ENCODE data around the gene ATRNL1. TPM values are rescaled to one million over a fixed set of nuclear protein-coding genes. Genes with fewer than 3 reads are reported as not detected.

The ATRNL1 gene
- total RNA-seq, 4 donors from 2014 or later, result 0.93 to 19.0 (median 8.7) TPM

GRCh38 chr10:115409347-115409746 lies 316.2 kb downstream of the ATRNL1 start:
- Histone ChIP-seq H3K27ac (no peak overlapping the region), H3K36me3 (no peaks in the 10 kb centered on the region), H3K27me3 (no peaks in the 10 kb centered on the region), H3K4me3 (no peak overlapping the region), H3K4me1 (no peaks in the 10 kb centered on the region), H3K9me3 (peaks cover 0 to 15% (median 0%) of the 10 kb centered on the region in 3 donors)
- TF ChIP-seq POLR2AphosphoS5 (IDR thresholded peaks at IDR 0.05) (no peak), POLR2A (IDR thresholded peaks at IDR 0.05) (no peak), CTCF (IDR thresholded peaks at IDR 0.05) (no peak), EP300 (IDR thresholded peaks at IDR 0.05) (no peak)
- ATAC-seq, result no peak

GRCh38 chr10:115417585-115418265 lies 324.6 kb downstream of the ATRNL1 start:
- H3K4me3 ChIP-seq, result no peak overlapping the region
- ATAC-seq, result no peak
- peaks cover 0 to 6% (median 0%) of the 10 kb centered on the region in 3 donors for H3K9me3 ChIP-seq
- TF ChIP-seq EP300 (IDR thresholded peaks at IDR 0.05), result no peak
- no peak for TF ChIP-seq CTCF (IDR thresholded peaks at IDR 0.05)
- no peak for TF ChIP-seq POLR2A (IDR thresholded peaks at IDR 0.05)
- no peak for TF ChIP-seq POLR2AphosphoS5 (IDR thresholded peaks at IDR 0.05)
- no peak overlapping the region for H3K27ac ChIP-seq
- no peaks in the 10 kb centered on the region for H3K27me3 ChIP-seq
- H3K36me3 ChIP-seq, result no peaks in the 10 kb centered on the region
- H3K4me1 ChIP-seq, result no peaks in the 10 kb centered on the region

GRCh38 chr10:115422624-115423023 lies 329.5 kb downstream of the ATRNL1 start:
- no peak for ATAC-seq
- Histone ChIP-seq H3K9me3 (peaks cover 0 to 6% (median 0%) of the 10 kb centered on the region in 3 donors), H3K4me3 (no peak overlapping the region), H3K36me3 (no peaks in the 10 kb centered on the region), H3K27ac (no peak overlapping the region), H3K4me1 (no peaks in the 10 kb centered on the region), H3K27me3 (no peaks in the 10 kb centered on the region)
- WGBS, 2 donors (ENCODE audit: low coverage in 1 of 2), result 65 to 70% methylated on average over 1 of the region's 1 CpG
- TF ChIP-seq EP300 (IDR thresholded peaks at IDR 0.05) (no peak), POLR2A (IDR thresholded peaks at IDR 0.05) (no peak), CTCF (IDR thresholded peaks at IDR 0.05) (no peak)

- no peaks in the 10 kb centered on the region for H3K36me3 ChIP-seq
- TF ChIP-seq POLR2AphosphoS5 (IDR thresholded peaks at IDR 0.05) (no peak), CTCF (IDR thresholded peaks at IDR 0.05) (no peak), POLR2A (IDR thresholded peaks at IDR 0.05) (no peak)
- no peak for ATAC-seq
- no peaks in the 10 kb centered on the region for H3K9me3 ChIP-seq
- H3K4me1 ChIP-seq, result no peaks in the 10 kb centered on the region
- no peak overlapping the region for H3K4me3 ChIP-seq
- no peaks in the 10 kb centered on the region for H3K27me3 ChIP-seq
- 54 to 75% methylated on average over 2 of the region's 2 CpGs for WGBS, 2 donors (ENCODE audit: low coverage in 1 of 2)
- H3K27ac ChIP-seq, result no peak overlapping the region
Observed at GRCh38 chr10:115427611-115428010, 334.4 kb downstream of the ATRNL1 start.

- TF ChIP-seq POLR2A (IDR thresholded peaks at IDR 0.05) (no peak), POLR2AphosphoS5 (IDR thresholded peaks at IDR 0.05) (no peak), EP300 (IDR thresholded peaks at IDR 0.05) (no peak), CTCF (IDR thresholded peaks at IDR 0.05) (no peak)
- no peak overlapping the region for H3K4me3 ChIP-seq
- H3K27ac ChIP-seq, result no peak overlapping the region
- WGBS, 2 donors (ENCODE audit: low coverage in 1 of 2), result 12 to 16% methylated on average over 4 of the region's 4 CpGs
- no peak for ATAC-seq
- H3K27me3 ChIP-seq, result no peaks in the 10 kb centered on the region
- no peaks in the 10 kb centered on the region for H3K4me1 ChIP-seq
- peaks cover 0 to 3% (median 0%) of the 10 kb centered on the region in 3 donors for H3K9me3 ChIP-seq
- H3K36me3 ChIP-seq, result no peaks in the 10 kb centered on the region
Observed at GRCh38 chr10:115432188-115432819, 339.1 kb downstream of the ATRNL1 start.
